K562 (cell line): ENCODE data around the gene C17orf50. TPM values are rescaled to one million over a fixed set of nuclear protein-coding genes. Genes with fewer than 3 reads are reported as not detected.

Experiments used
- ATAC-seq: fragments of 200-7000 bp; cut with Tn5 transposase; 3 replicates; pipeline ENCODE4 v1.9.1; 2020; ENCODE audit warnings: moderate library complexity
- BruUV-seq: library from RNA; stranded (reverse); fragments of 400-500 nt; replicated peaks from 2 replicates; lab custom pipeline; 2021; lab: Mats Ljungman, UMichigan
- CTCF ChIA-PET: fragments of 300-600 bp; formaldehyde crosslinking; extraction: SDS; loops from one replicate; lab custom pipeline; 2021; ENCODE audit warnings: low intra/inter-chr PET ratio; lab: Yijun Ruan, JAX
- POLR2A ChIA-PET: fragments of 300-600, 350-650 bp; sonication (Branson Sonifier 250); formaldehyde crosslinking; extraction: SDS; loops from one replicate; lab custom pipeline; 2021; ENCODE audit warnings: antibody characterized with exemption, inconsistent platforms; lab: Yijun Ruan, JAX
- DNase-seq, 4 experiments: peaks; one replicate each; pipeline versions ENCODE4 v3.0.0 to v3.0.0-alpha.2; 2011 to 2018; ENCODE audit warnings: low spot score in 3 of 4, mixed read lengths in 3 of 4; ENCODE audit errors: extremely low read depth in 1 of 4
- FAIRE-seq: peaks from 2 replicates; lab custom pipeline; 2011; peaks lifted over from hg19 to GRCh38; lab: Jason Lieb, UNC
- H2AFZ ChIP-seq: 2 replicates; pipeline ENCODE4 v1.6.0; 2011; ENCODE audit warnings: low read depth, low read length, control low read depth, inconsistent platforms
- H3K27ac ChIP-seq: fragments of 200-600 bp; 3 replicates; pipeline ENCODE4 v1.8.0; 2011; ENCODE audit warnings: low read depth, mild to moderate bottlenecking, control low read depth, inconsistent platforms, low read length, moderate library complexity, mixed read lengths; ENCODE audit errors: extremely low read depth
- H3K27me3 ChIP-seq, 2 experiments: fragments of 300-600 bp in 1 of 2; 2 replicates in 1 of 2; 3 replicates in 1 of 2; pipeline versions ENCODE4 v1.6.0 to v1.8.0; 2011; ENCODE audit warnings: inconsistent platforms in 2 of 2, low read length in 2 of 2, mild to moderate bottlenecking in 1 of 2, mixed read lengths in 1 of 2, moderate library complexity in 1 of 2; ENCODE audit not compliant: control insufficient read depth in 2 of 2, insufficient read depth in 2 of 2
- H3K36me3 ChIP-seq: fragments of 300-600 bp; 3 replicates; pipeline ENCODE4 v1.8.0; 2011; ENCODE audit warnings: mild to moderate bottlenecking, low read length, inconsistent platforms; ENCODE audit not compliant: control insufficient read depth, insufficient read depth
- H3K4me1 ChIP-seq, 2 experiments: fragments of 200-600 bp in 1 of 2; replicated peaks in 1 of 2; 2 replicates in 1 of 2; 3 replicates in 1 of 2; pipeline versions ENCODE4 v1.5.1 to v1.8.0; 2011; ENCODE audit warnings: inconsistent platforms in 2 of 2, low read length in 2 of 2, mild to moderate bottlenecking in 1 of 2, mixed read lengths in 1 of 2, moderate library complexity in 1 of 2; ENCODE audit not compliant: control insufficient read depth in 2 of 2, insufficient read depth in 2 of 2
- H3K4me2 ChIP-seq: 2 replicates; pipeline ENCODE4 v1.6.1; 2011; ENCODE audit warnings: low read length, control low read depth, inconsistent platforms, mixed read lengths; ENCODE audit not compliant: insufficient read depth
- H3K4me3 ChIP-seq: fragments of 200-600 bp; sonication (generic), shearing (Covaris generic); 2 replicates; pipeline ENCODE4 v1.5.1; 2016; ENCODE audit warnings: control low read depth, inconsistent platforms
- H3K79me2 ChIP-seq: fragments of 200-600 bp; 3 replicates; pipeline ENCODE4 v1.8.0; 2011; ENCODE audit warnings: low read length, inconsistent platforms; ENCODE audit not compliant: control insufficient read depth, insufficient read depth
- H3K9ac ChIP-seq, 2 experiments: 2 replicates each; pipeline versions ENCODE4 v1.6.0 to v1.6.1; 2011; ENCODE audit warnings: low read depth in 2 of 2, low read length in 2 of 2, control low read depth in 1 of 2, inconsistent platforms in 1 of 2, mild to moderate bottlenecking in 1 of 2, mixed read lengths in 1 of 2; ENCODE audit not compliant: insufficient read depth in 1 of 2
- H3K9me1 ChIP-seq: one replicate; pipeline ENCODE4 v1.6.0; 2011; ENCODE audit warnings: inconsistent platforms, mild to moderate bottlenecking, low read length, moderate library complexity; ENCODE audit not compliant: control insufficient read depth, insufficient read depth
- H3K9me3 ChIP-seq: replicated peaks from 2 replicates; pipeline ENCODE4 v1.5.1; 2011; ENCODE audit warnings: low read depth, low read length, inconsistent platforms; ENCODE audit not compliant: control insufficient read depth, insufficient read depth
- H4K20me1 ChIP-seq: replicated peaks from 2 replicates; pipeline ENCODE4 v1.6.1; 2011; ENCODE audit warnings: low read length, inconsistent platforms, mixed read lengths; ENCODE audit not compliant: control insufficient read depth, insufficient read depth
- BRD4 ChIP-seq: fragments of 200-600 bp; sonication (generic); IDR thresholded peaks from 2 replicates; pipeline ENCODE4 v1.6.1; 2017; ENCODE audit warnings: inconsistent platforms
- GATAD2A ChIP-seq: fragments of 450-650 bp; IDR thresholded peaks from 2 replicates; pipeline ENCODE4 v1.6.1; 2017
- HOMEZ ChIP-seq: fragments of 250-450 bp; sonication (Bioruptor Pico); IDR thresholded peaks from 2 replicates; pipeline ENCODE4 v1.4.0; 2020; ENCODE audit warnings: mild to moderate bottlenecking, moderate library complexity
- HOXB6 ChIP-seq: fragments of 250-450 bp; sonication (Bioruptor Pico); IDR thresholded peaks from 2 replicates; pipeline ENCODE4 v1.5.1; 2022; ENCODE audit warnings: mild to moderate bottlenecking, borderline replicate concordance
- IFI16 ChIP-seq: fragments of 250-450 bp; sonication (Bioruptor Pico); IDR thresholded peaks from 2 replicates; pipeline ENCODE4 v2.1.2; 2022; ENCODE audit warnings: mild to moderate bottlenecking, inconsistent platforms
- PCBP2 ChIP-seq: fragments of 200-400 bp; formaldehyde crosslinking; IDR thresholded peaks from 2 replicates; pipeline ENCODE4 v1.6.1; 2018; ENCODE audit warnings: low read length, low read depth, mild to moderate bottlenecking, moderate library complexity; ENCODE audit not compliant: poor library complexity, severe bottlenecking
- RBM39 ChIP-seq: fragments of 200-400 bp; formaldehyde crosslinking; optimal IDR thresholded peaks from 2 replicates; pipeline ENCODE3; 2018; ENCODE audit warnings: low read depth, low read length
- TARDBP ChIP-seq: fragments of 450-650 bp; IDR thresholded peaks from 2 replicates; pipeline ENCODE4 v1.6.1; 2016
- WHSC1 ChIP-seq: IDR thresholded peaks from one replicate; pipeline ENCODE4 v1.6.1; 2012; ENCODE audit warnings: low read length, control low read depth, inconsistent platforms
- ZEB2 ChIP-seq: fragments of 450-650 bp; IDR thresholded peaks from 2 replicates; pipeline ENCODE4 v1.6.1; 2016
- ZNF184 ChIP-seq: sonication (generic); formaldehyde crosslinking; IDR thresholded peaks from 2 replicates; pipeline ENCODE4 v1.5.0; 2020; ENCODE audit warnings: missing genetic modification reagents
- ZNF395 ChIP-seq: fragments of 200-800 bp; sonication (Bioruptor generic); IDR thresholded peaks from 2 replicates; pipeline ENCODE4 v1.6.1; 2017; ENCODE audit warnings: missing genetic modification characterization, missing compliant biosample characterization
- ZNF512 ChIP-seq: IDR thresholded peaks from 2 replicates; pipeline ENCODE4 v1.6.1; 2016; ENCODE audit warnings: missing genetic modification characterization, missing compliant biosample characterization
- ZNF583 ChIP-seq: fragments of 250-450 bp; sonication (Bioruptor Pico); IDR thresholded peaks from 2 replicates; pipeline ENCODE4 v1.4.0; 2020
- ZNF589 ChIP-seq: fragments of 200-800 bp; sonication (Bioruptor generic); IDR thresholded peaks from 2 replicates; pipeline ENCODE4 v1.6.1; 2016; ENCODE audit warnings: low read depth, missing genetic modification characterization, missing compliant biosample characterization
- ZNF707 ChIP-seq: fragments of 250-450 bp; sonication (Bioruptor Pico); conservative IDR thresholded peaks from 2 replicates; pipeline ENCODE4 v1.8.0; 2022; ENCODE audit warnings: inconsistent platforms, mild to moderate bottlenecking, moderate library complexity
- ZNF764 ChIP-seq: fragments of 250-450 bp; sonication (Bioruptor Pico); IDR thresholded peaks from 2 replicates; pipeline ENCODE4 v1.4.0; 2020; ENCODE audit warnings: low read depth, mild to moderate bottlenecking, moderate library complexity
- ZNF79 ChIP-seq: fragments of 250-450 bp; sonication (Bioruptor Pico); IDR thresholded peaks from 2 replicates; pipeline ENCODE4 v1.4.0; 2020; ENCODE audit warnings: low read depth, mild to moderate bottlenecking, moderate library complexity
- WGBS: fragments of 100-300 bp; shearing (Covaris generic); methylation state at CpG from one replicate; pipeline ENCODE4 v1.1.6; 2016; ENCODE audit warnings: low coverage, mixed read lengths; ENCODE audit not compliant: insufficient coverage; ENCODE audit errors: missing lambda C conversion rate; 5-methylcytosine and 5-hydroxymethylcytosine counted together
- in situ Hi-C: fragments of 300-500 bp; cut with MboI; formaldehyde crosslinking; loops from 4 replicates; pipeline ENCODE4 v1.15.0; 2018; ENCODE audit warnings: inconsistent platforms, mixed read lengths
- intact Hi-C: fragments of 100-400 bp; cut with micrococcal nuclease; formaldehyde crosslinking; loops from 2 replicates; pipeline ENCODE4 v1.14.2; 2022
- polyA plus RNA-seq, 8 experiments: library from polyadenylated mRNA; depleted of rRNA in 4 of 8; stranded (reverse) in 5 of 8; unstranded in 3 of 8; fragments of >200 nt; fragmentation: Nextera tagmentation in 2 of 8; fragmentation: Illumina TruSeq in 1 of 8; extraction: Ambion mirVana in 2 of 8; extraction: Trizol in 1 of 8; gene quantifications; 2 replicates each; pipeline versions ENCODE4 v1.2.1 to v1.2.3, GENCODE V29; 2011 to 2014; ENCODE audit warnings: inconsistent platforms in 1 of 8, missing spikeins in 1 of 8
- total RNA-seq, 7 experiments: library from RNA; depleted of rRNA in 6 of 7; stranded (reverse); fragments of >200 nt in 6 of 7; fragmentation: Illumina TruSeq in 2 of 7; extraction: Trizol in 2 of 7; gene quantifications; 2 replicates each; pipeline versions ENCODE4 v1.2.1 to v1.2.3, GENCODE V29; 2011 to 2021; ENCODE audit warnings: low replicate concordance in 1 of 7
- TF ChIP-seq, protein P1 (sequence below): fragments of 450-650 bp; IDR thresholded peaks from 2 replicates; pipeline ENCODE4 v1.6.1; 2016; ENCODE audit warnings: antibody characterized with exemption

The C17orf50 gene
- total and polyA plus RNA-seq, 9 of the 15 experiments (the other 6 are each of a cell fraction or from before 2014, with no cell fraction given) = not detected

GRCh38 chr17:35760587-35760986 lies at the start of gene C17orf50 (continued):
- no peak for TF ChIP-seq ZNF512
- TF ChIP-seq ZNF764 (CRISPR knock-in tag) = no peak
- TF ChIP-seq HOXB6 (CRISPR knock-in tag) = no peak
- no peak for TF ChIP-seq ZNF589
- no peak for TF ChIP-seq PCBP2
- no peak for TF ChIP-seq RBM39
- TF ChIP-seq ZNF79 (CRISPR knock-in tag) = no peak
- no peak for TF ChIP-seq WHSC1
- TF ChIP-seq, all 486 proteins: peak for 0

DNA sequence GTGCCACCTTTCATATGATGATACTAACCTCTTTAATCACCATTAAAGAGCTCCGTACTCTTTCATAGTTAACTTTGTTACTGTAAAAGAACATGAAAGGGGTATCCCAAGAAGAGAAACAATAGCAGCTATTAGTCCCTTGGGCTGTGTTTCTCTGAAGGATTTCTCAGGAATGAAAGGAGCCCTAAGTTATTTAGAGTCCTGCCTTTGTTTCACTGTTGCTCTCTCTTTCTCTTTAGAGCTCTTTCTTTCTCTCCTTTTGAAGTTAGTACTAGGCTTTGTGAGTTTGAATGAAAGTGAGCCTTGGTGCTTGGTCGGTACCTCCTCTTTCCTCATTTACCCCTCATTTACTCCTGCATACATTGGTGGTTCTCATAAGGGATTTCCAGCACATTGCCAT lies 49.7 kb upstream of the C17orf50 start:
- FAIRE-seq (no peak), DNase-seq (no peak), ATAC-seq (no peak)
- WGBS = 100% methylated on average over 1 of the region's 2 CpGs
- Histone ChIP-seq H2AFZ (no peak overlapping the region), H3K4me2 (no peak overlapping the region), H3K27ac (no peak overlapping the region), H3K9me1 (no peaks in the 10 kb centered on the region), H3K4me1 (no peaks in the 10 kb centered on the region), H3K79me2 (no peaks in the 10 kb centered on the region), H3K9me3 (no peaks in the 10 kb centered on the region), H3K27me3 (no peaks in the 10 kb centered on the region), H3K4me3 (no peak overlapping the region), H3K9ac (no peak overlapping the region), H3K36me3 (peaks cover 78% of the 10 kb centered on the region), H4K20me1 (no peaks in the 10 kb centered on the region)
- in situ Hi-C loops (no loop called here), intact Hi-C loops (no loop called here)
- no TSS peak for BruUV-seq
- POLR2A ChIA-PET = no interaction called here
- CTCF ChIA-PET = no interaction called here
- TF ChIP-seq, protein P1, sequence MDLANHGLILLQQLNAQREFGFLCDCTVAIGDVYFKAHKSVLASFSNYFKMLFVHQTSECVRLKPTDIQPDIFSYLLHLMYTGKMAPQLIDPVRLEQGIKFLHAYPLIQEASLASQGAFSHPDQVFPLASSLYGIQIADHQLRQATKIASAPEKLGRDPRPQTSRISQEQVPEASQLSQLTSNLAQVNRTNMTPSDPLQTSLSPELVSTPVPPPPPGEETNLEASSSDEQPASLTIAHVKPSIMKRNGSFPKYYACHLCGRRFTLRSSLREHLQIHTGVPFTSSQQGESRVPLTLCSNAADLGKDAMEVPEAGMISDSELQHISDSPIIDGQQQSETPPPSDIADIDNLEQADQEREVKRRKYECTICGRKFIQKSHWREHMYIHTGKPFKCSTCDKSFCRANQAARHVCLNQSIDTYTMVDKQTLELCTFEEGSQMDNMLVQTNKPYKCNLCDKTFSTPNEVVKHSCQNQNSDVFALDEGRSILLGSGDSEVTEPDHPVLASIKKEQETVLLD = no peak
- no peak for TF ChIP-seq ZNF395
- no peak for TF ChIP-seq GATAD2A
- TF ChIP-seq ZEB2 = no peak
- no peak for TF ChIP-seq ZNF707
- no peak for TF ChIP-seq TARDBP
- TF ChIP-seq ZNF184 (CRISPR knock-in tag) = no peak
- no peak for TF ChIP-seq IFI16
- no peak for TF ChIP-seq BRD4
- no peak for TF ChIP-seq HOMEZ (CRISPR knock-in tag)
- no peak for TF ChIP-seq ZNF583
